ENCODE measurements around the gene OBSCN.

DNA sequence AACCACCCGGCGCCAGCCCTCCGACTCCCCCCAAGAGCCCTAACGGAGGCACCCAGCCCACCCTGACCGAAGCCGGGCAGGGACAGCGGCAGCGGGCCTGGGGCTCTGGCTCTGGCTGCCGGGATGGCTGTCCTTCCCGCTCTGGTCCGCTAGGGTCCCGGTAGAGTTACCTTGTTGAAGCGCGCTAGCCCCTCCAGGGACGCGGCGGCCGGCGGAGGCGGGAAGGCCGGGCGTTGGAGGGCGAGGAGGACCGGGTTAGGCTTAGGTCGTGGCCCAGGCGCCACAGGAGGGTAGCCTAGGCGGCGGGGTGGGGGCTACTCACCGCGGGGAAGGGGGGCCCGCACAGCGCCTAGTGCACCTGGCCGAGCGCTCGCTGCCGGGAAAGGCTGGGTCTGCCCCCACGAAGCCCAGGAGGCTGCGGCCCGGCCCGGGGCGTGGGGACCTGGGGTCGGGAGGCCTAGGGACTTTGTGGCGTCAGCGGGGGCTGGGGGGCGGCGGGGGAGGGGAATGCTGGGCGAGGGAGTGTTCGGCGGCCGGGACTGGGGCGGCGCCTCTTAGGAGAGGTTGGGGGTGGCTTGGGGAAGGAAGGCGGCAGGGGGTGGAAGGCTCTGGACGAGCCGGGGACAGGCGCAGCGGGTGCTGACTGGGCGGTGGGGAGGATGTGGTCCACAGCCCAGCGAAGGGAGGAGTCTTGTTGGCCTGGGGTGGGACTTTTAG is 208.5 kb downstream of the OBSCN start, which contains the start of gene TRIM17:
- TF ChIP-seq, protein P1, sequence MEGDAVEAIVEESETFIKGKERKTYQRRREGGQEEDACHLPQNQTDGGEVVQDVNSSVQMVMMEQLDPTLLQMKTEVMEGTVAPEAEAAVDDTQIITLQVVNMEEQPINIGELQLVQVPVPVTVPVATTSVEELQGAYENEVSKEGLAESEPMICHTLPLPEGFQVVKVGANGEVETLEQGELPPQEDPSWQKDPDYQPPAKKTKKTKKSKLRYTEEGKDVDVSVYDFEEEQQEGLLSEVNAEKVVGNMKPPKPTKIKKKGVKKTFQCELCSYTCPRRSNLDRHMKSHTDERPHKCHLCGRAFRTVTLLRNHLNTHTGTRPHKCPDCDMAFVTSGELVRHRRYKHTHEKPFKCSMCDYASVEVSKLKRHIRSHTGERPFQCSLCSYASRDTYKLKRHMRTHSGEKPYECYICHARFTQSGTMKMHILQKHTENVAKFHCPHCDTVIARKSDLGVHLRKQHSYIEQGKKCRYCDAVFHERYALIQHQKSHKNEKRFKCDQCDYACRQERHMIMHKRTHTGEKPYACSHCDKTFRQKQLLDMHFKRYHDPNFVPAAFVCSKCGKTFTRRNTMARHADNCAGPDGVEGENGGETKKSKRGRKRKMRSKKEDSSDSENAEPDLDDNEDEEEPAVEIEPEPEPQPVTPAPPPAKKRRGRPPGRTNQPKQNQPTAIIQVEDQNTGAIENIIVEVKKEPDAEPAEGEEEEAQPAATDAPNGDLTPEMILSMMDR (IDR thresholded peaks at IDR 0.05), result peak; percentile 6 to 48 (median 38)
- TF ChIP-seq POLR2A (IDR thresholded peaks at IDR 0.05), result no peak
